ENCODE measurements around the gene EIF4G3.

The EIF4G3 gene

DNA sequence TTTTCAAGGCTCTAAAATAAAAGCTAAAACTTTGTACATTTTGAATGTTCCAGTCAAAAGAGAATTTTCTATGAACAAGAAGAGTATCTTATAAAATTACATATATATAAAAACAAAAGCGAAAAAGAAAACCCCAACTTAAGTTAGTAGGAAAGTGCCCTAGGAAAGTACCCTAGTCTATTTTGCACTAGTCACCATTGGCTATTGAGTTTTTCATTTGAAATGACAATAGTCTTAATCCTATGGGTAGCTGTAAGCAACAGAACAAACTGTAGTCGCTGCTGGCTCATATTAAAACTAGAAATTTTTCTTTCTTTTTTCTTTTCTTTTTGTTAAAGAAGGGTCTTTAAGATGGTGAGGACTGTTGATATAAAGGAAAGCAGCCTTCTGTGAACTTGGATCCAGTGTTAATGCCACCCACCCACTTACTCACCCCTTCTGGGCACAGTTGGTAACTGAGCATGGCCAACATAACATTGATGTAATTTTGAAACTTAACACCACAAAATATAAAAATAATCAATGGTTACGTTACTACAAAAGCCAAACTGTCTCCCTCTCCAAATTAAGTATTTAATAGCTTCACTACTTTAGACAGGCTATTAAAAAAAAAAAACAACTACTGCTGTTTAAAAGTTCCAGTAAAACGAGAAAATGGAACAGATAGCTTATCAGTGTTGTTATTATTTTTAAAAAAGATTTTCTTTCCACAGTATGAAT is 177.0 kb downstream of the EIF4G3 start:
- FAIRE-seq: no peak
- no peak for DNase-seq (ENCODE audit: insufficient read length)
- TF ChIP-seq POLR2AphosphoS5 (IDR thresholded peaks at IDR 0.05; ENCODE audit: low read depth, low read length) (no peak), POLR2A (IDR thresholded peaks at IDR 0.05; ENCODE audit: low read depth, low read length) (no peak), TAF1 (IDR thresholded peaks at IDR 0.05; ENCODE audit: borderline replicate concordance, low read depth, low read length) (no peak)

DNA sequence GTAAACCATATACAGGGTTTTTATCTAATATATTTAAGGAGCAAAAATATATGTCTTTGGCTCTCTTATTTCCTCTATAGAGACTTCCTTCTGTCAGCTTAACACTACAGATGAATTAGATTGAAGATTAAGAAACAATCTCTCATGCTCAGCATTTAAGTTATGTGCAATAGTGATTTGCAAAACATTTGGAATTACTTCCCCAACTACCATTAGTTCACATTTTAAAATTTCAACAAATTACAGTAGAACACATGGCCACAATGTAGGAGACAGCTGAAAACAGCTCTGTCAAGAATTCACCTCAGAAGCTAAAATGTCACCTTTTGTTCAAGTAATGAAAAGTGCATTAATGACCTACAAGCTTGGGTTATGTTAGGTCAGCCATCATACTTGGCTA is 177.9 kb downstream of the EIF4G3 start:
- FAIRE-seq (no peak), DNase-seq (ENCODE audit: insufficient read length) (no peak)
- TF ChIP-seq POLR2A (IDR thresholded peaks at IDR 0.05; ENCODE audit: low read depth, low read length) (no peak), POLR2AphosphoS5 (IDR thresholded peaks at IDR 0.05; ENCODE audit: low read depth, low read length) (no peak), TAF1 (IDR thresholded peaks at IDR 0.05; ENCODE audit: borderline replicate concordance, low read depth, low read length) (no peak)

DNA sequence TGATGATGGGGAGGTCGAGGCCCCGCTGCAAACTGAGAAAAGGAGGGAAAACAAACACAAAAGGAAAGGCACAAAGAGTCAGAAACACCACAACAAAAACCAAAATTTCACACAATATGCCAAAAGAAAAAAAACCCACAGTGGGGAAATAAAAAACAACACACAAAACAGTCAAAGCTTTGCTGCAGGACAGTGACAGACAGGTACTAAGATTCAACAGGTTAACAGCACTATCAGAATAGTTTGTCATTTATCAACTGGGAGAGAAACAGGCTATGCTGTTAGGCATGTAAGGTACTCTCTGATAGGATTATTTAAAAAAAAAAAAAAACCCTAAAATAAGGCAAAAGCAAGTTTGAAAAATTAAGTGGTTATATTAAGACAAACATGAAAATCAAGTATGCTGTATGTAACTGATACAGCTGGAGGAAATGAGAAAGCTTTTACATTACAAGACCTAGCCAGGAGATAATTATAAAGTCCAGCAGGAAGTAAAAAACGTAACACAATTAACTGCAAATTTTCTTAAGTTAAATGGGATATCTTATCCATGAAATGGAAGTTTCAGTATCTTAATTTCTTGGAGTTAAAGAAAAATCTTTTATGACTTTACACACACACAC is 179.0 kb downstream of the EIF4G3 start:
- DNase-seq (ENCODE audit: insufficient read length) (no peak), FAIRE-seq (no peak)
- TF ChIP-seq POLR2A (IDR thresholded peaks at IDR 0.05; ENCODE audit: low read depth, low read length) (no peak), POLR2AphosphoS5 (IDR thresholded peaks at IDR 0.05; ENCODE audit: low read depth, low read length) (no peak), TAF1 (IDR thresholded peaks at IDR 0.05; ENCODE audit: borderline replicate concordance, low read depth, low read length) (no peak)

GRCh38 chr1:20996554-20996953 is 180.1 kb downstream of the EIF4G3 start:
- DNase-seq (ENCODE audit: insufficient read length) (no peak), FAIRE-seq (no peak)
- no peak for TF ChIP-seq TAF1 (IDR thresholded peaks at IDR 0.05; ENCODE audit: borderline replicate concordance, low read depth, low read length)
- no peak for TF ChIP-seq POLR2A (IDR thresholded peaks at IDR 0.05; ENCODE audit: low read depth, low read length)
- no peak for TF ChIP-seq POLR2AphosphoS5 (IDR thresholded peaks at IDR 0.05; ENCODE audit: low read depth, low read length)

GRCh38 chr1:20993716-20994575 is 182.8 kb downstream of the EIF4G3 start:
- TF ChIP-seq TAF1 (IDR thresholded peaks at IDR 0.05; ENCODE audit: borderline replicate concordance, low read depth, low read length) (no peak), POLR2A (IDR thresholded peaks at IDR 0.05; ENCODE audit: low read depth, low read length) (no peak), POLR2AphosphoS5 (IDR thresholded peaks at IDR 0.05; ENCODE audit: low read depth, low read length) (no peak)
- peak; percentile 57 for FAIRE-seq
- DNase-seq (ENCODE audit: insufficient read length): no peak

DNA sequence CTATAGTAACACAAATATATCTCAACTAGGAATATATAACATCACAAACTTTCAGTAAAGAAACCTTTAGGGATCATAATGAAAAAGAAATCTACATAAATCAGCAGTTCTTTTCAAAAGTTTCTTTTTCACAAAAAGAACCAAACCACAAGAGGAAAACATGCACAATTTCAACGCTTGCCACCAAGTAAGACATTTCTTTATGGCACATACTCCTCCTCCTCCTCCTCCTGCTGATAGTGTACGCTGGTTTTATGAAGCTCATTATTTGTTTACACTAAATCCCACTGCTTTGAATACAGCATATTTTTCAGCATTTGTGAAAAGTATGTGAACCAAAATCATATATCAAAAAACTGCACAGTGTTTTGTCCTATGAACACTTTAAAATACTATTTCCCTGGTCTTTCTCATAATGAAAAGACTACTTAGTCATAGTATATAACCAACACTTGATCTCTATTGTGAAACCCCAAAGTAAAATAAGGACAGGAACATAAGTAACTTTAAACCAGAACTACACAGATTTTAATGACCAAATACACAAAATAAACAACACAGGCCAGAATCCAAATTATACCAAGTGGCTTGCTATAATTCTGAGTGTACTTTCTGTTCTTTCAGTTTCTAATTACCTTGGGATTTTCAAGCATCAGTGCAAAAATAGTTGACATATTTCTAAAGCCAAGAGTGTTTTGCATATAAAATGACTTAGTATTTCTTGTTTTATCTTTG is 184.2 kb downstream of the EIF4G3 start:
- TF ChIP-seq TAF1 (IDR thresholded peaks at IDR 0.05; ENCODE audit: borderline replicate concordance, low read depth, low read length): no peak
- no peak for TF ChIP-seq POLR2AphosphoS5 (IDR thresholded peaks at IDR 0.05; ENCODE audit: low read depth, low read length)
- TF ChIP-seq POLR2A (IDR thresholded peaks at IDR 0.05; ENCODE audit: low read depth, low read length): no peak
- no peak for DNase-seq (ENCODE audit: insufficient read length)
- FAIRE-seq: no peak

DNA sequence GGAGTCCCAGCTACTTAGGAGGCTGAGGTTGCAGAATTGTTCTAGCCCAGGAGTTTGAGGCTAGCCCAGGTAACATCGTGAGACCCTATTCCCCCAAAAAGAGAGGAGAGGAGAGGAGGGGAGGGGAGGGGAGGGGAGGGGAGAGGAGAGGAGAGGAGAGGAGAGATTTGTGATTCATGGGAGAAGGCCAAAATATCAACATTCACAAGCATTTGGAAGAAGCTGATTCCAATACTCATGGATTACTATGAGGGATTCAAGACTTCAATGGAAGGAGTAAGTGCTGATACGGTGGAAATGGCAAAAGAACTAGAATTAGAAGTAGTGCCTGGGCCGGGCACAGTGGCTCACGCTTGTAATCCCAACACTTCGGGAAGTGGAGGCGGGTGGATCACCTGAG is 187.8 kb downstream of the EIF4G3 start:
- DNase-seq (ENCODE audit: insufficient read length) (no peak), FAIRE-seq (no peak)
- TF ChIP-seq POLR2A (IDR thresholded peaks at IDR 0.05; ENCODE audit: low read depth, low read length): no peak
- no peak for TF ChIP-seq TAF1 (IDR thresholded peaks at IDR 0.05; ENCODE audit: borderline replicate concordance, low read depth, low read length)
- TF ChIP-seq POLR2AphosphoS5 (IDR thresholded peaks at IDR 0.05; ENCODE audit: low read depth, low read length): no peak

GRCh38 chr1:20987831-20988825 is 188.6 kb downstream of the EIF4G3 start:
- DNase-seq (ENCODE audit: insufficient read length) (no peak), FAIRE-seq (peak; percentile 44)
- no peak for TF ChIP-seq POLR2A (IDR thresholded peaks at IDR 0.05; ENCODE audit: low read depth, low read length)
- TF ChIP-seq TAF1 (IDR thresholded peaks at IDR 0.05; ENCODE audit: borderline replicate concordance, low read depth, low read length): no peak
- no peak for TF ChIP-seq POLR2AphosphoS5 (IDR thresholded peaks at IDR 0.05; ENCODE audit: low read depth, low read length)

GRCh38 chr1:20983297-20983889 is 193.3 kb downstream of the EIF4G3 start:
- no peak for TF ChIP-seq POLR2A (IDR thresholded peaks at IDR 0.05; ENCODE audit: low read depth, low read length)
- no peak for TF ChIP-seq POLR2AphosphoS5 (IDR thresholded peaks at IDR 0.05; ENCODE audit: low read depth, low read length)
- TF ChIP-seq TAF1 (IDR thresholded peaks at IDR 0.05; ENCODE audit: borderline replicate concordance, low read depth, low read length): no peak
- no peak for DNase-seq (ENCODE audit: insufficient read length)
- no peak for FAIRE-seq

GRCh38 chr1:20982316-20982715 is 194.4 kb downstream of the EIF4G3 start:
- DNase-seq (ENCODE audit: insufficient read length) (no peak), FAIRE-seq (no peak)
- TF ChIP-seq POLR2A (IDR thresholded peaks at IDR 0.05; ENCODE audit: low read depth, low read length) (no peak), TAF1 (IDR thresholded peaks at IDR 0.05; ENCODE audit: borderline replicate concordance, low read depth, low read length) (no peak), POLR2AphosphoS5 (IDR thresholded peaks at IDR 0.05; ENCODE audit: low read depth, low read length) (no peak)
